ENCODE results near the gene VKORC1. TPM values are rescaled to one million over a fixed set of nuclear protein-coding genes. Genes with fewer than 3 reads are reported as not detected.
"Not testable (repeated sequence)": the region's sequence is repeated elsewhere in the genome, so short reads cannot be mapped to it uniquely, and the experiment has no call there.

The VKORC1 gene
- total RNA-seq, 1 donor from 2014 or later: 53.4 TPM

DNA sequence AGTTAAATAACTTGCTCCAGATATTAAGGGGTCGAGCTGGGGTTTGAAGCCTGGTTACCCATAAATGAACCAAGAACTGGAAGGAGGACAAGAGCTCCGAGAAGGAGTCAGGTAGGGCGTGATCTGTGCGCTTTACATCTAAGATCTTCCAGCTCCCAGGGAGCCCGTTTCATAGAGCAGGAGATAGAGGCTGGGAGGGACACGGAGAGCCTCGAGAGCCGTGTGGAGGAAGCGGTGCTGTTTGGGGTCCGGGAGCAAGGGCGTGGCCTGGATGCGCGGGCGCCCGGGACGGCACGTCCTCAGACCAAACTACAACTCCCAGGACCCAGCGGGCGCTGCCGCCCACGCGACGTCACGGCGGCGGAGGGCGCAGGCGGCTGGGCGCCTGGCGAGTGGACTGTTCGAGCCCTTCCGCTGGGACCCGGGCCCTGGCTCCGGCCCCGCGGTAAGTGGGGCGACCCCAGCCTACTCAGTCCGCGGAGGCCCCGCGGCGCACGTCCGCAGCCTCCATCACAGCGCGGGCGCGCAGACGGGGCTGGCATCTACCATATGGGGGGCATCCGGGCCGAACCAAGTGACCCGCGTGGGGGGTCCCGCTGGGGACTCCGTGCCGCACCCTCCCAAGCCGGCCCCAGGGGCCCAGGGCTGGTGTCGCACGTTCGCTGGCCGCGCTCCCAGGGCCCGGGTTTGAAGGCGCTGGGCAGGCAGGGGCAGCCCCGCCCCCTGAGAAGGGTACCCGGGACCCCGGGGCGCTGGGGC lies 13.6 kb upstream of the VKORC1 start, which contains the start of gene BCKDK:
Gene BCKDK (plus strand): TSS at position 352 of the 759 bp plus-strand sequence. CDS start 838 bp downstream, outside the sequence.
- intact Hi-C loops (cut with micrococcal nuclease): loop anchor here (2.0 kb wide), 1 partner anchor 35 kb away; no protein-coding TSS in a partner anchor

DNA sequence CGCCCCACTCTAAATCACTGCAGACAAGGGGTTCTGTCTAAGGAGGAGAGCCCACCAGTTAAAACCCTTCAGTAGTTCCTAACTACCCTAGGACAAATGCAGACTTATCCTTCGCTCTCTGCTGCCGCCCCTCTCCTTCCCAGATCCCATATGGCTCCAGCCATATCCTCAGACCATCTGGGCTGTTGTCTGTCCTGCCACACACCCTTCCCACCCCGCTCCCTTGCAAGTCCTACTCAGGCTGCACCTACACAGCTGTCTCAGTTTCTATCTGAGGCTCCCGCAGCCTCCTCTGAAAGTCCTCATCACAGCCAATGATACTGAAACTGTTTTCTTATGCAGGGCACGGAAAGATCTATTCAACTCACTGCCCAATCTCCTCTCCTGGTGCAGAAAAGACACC lies 12.9 kb upstream of the VKORC1 start:
- intact Hi-C loops (cut with micrococcal nuclease): no loop called here

DNA sequence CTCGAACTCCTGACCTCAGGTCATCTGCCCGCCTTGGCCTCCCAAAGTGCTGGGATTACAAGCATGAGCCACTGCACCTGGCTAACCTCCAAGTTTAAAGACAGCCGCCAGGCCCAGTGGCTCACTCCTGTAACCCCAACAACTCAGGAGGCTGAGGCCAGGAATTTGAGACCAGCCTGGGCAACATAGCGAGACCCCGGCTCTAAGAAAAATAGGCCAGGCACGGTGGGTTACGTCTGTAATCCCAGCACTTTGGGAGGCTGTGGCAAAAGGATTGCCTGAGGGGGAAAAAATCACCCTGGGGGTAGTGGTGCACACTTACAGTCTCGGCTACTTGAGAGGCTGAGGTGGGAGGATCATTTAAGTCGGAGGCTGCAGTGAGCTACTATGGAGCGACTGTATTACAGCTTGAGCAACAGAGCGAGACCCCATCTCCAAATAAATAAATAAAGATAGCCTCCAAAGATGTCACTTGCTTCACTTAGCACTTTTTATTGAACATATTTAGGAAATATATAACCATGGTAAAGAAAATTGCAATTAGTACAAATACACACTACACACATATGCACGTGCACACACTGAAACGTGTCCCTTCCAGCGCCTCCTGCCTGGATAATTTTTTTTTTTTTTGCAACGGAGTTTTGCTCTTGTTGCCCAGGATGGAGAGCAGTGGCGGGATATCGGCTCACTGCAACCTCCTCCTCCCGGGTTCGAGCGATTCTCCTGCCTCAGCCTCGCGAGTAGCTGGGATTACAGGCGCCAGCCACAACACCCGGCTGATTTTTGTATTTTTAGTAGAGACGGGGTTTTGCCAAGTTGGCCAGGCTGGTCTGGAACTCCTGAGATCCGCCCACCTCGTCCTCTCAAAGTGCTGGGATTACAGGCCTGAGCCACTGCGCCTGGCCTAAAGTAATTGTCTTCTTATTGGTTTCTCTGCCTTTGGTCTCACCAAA lies 12.2 kb upstream of the VKORC1 start:
- intact Hi-C loops (cut with micrococcal nuclease): no loop called here

DNA sequence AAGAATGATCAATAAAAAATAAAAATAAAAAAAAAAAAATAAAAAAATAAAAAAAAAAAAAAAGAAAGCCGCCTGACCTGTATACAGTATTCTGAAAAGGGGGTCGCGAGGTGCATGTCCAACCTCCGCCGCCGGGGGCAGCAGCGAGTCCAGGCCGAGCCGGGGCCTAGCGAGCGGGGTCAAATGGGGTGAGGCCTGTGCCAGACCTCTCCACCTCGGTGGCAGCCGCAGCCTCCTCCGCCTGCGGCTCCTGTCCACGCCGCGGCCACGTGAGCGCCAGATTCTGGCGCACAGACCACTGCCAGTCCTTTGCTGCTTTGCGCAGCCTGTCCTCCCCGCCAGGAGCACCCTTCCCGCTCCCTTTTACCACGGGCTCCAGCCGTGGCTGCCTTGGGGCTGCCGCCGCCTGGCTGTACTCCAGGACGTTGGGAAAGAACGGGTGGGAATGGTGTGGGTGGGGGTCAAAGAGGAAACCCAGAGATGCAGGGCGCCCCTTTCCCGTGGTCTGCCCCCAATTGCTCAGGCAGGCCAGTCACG lies 11.1 kb upstream of the VKORC1 start:
- intact Hi-C loops (cut with micrococcal nuclease): no loop called here

DNA sequence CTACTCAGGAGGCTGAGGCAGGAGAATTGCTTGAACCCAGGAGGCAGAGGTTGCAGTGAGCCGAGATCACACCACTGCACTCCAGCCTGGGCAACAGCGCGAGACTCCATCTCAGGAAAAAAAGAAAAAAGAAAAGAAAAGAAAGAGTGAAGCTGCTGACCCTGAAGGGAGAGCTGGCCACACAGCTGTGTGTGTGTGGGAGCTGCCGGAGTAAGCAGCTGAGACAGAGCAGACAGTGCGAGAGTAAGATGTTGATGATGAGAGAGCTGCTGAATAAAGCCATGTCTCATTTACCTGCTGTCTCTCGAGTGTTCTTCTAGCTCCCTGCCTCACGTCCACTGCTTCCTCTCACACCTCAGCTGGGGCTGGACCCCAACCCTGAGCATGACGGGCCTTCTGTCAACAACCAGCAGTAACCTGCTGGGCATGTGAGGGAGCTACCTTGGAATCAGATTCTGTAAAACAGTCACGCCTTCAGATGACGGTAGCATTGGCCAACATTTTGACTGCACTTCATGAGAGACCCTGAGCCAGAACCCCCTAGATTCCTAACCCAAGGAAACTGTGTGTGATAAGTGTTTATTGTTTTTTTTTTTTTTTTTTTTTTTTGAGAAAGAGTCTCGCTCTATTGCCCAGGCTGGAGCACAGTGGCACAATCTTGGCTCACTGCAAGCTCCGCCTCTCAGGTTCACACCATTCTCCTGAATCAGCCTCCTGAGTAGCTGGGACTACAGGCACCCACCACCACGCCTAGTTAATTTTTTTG lies 6.5 kb upstream of the VKORC1 start:
- intact Hi-C loops (cut with micrococcal nuclease): not testable (repeated sequence)

DNA sequence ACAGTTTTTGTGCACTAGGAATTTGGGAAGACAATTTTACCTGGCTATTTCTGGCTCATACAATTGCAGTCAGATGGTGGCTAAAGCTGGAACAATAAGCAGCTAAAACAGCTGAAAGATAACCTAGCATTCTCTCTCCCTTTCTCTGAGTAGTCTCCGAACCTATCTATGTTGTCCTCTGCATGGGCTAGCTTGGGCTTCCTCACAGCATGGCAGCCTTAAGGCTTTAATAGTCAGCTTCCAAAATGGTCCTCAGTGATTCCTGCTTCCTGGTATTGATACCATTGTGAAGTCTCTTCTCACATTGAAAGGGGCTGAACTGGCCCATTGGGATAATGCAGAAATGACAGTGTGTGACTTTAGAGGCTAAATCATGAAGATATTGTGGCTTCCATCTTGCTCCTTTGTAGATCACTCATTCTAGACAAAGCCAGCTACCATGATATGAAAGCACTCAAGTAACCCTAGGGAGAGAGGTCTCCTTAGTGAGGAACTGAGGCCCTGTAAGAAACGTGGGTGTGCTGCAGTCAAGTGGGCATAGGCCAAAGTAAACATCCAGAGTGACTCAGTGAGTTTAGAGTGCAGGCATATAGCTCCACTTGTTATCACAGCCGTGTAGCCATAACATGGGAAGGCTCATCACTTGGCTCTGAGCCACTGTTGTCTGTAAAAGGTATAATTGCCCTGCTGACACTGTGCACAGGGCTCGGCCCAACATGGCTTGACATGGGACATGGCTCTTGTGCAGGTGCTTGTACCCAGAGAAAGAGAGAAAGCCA lies 5.5 kb upstream of the VKORC1 start:
- intact Hi-C loops (cut with micrococcal nuclease): no loop called here

DNA sequence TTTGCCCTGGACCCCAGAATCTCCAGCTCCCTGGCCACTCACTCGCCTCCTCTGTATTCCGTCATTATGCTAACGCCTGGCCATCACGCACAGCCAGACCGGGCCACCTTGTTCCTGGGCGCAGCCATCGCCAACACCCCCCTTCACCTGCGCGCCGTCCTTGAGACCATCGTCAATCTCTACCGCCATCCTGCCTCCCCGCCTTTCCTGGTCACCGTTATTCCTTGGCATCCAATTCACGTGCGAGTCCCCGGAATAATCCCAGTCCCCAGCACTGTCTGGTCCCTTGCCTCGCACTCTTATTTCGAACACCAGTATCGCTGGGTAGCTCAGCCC lies 541 bp downstream of the VKORC1 start:
- intact Hi-C loops (cut with micrococcal nuclease): loop anchor here (1.0 kb wide), 7 partner anchors 20 to 172 kb away; partner anchors contain the start of genes FUS, HSD3B7, KAT8 and STX4

DNA sequence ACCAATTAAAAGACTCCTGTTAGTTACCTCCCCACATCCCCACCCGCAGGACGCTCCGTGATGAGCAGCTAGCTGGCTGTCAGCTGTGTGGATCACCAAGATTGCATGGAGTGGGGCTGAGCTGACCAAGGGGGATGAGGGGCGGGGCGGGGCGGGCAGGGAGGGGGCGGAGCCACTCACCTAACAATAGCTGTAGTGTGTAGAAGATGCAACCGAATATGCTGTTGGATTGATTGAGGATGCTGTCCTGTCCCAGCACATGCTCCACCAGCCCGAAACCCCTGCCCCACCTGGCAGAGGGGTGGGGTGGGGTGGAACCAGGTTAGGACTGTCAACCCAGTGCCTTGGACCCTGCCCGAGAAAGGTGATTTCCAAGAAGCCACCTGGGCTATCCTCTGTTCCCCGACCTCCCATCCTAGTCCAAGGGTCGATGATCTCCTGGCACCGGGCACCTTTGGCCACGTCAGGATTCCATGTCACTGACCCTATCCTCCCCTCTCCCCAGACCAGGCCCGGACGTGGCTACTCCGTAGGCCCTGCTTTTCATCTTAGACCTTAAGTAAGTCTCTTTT lies 1.4 kb downstream of the VKORC1 start:
- intact Hi-C loops (cut with micrococcal nuclease): no loop called here

DNA sequence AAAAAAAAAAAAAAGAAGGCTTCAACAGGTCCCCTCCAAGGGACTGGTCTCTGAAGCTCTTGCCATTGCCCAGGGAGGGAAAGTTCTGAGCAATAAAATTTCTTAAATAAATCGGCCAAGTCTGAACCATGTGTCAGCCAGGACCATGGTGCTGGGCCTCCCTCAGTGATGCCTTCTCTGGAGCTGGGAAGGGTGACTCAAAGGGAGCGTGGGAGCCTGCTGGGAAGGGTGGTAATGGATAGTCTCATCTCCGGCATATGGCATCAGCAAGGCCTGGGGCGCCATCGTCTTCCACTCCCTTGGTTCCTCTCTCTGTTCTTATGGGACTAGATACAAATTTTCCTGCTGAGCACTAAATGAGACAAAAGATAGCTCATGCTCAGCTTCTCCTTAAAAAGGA lies 2.3 kb downstream of the VKORC1 start:
- intact Hi-C loops (cut with micrococcal nuclease): no loop called here

DNA sequence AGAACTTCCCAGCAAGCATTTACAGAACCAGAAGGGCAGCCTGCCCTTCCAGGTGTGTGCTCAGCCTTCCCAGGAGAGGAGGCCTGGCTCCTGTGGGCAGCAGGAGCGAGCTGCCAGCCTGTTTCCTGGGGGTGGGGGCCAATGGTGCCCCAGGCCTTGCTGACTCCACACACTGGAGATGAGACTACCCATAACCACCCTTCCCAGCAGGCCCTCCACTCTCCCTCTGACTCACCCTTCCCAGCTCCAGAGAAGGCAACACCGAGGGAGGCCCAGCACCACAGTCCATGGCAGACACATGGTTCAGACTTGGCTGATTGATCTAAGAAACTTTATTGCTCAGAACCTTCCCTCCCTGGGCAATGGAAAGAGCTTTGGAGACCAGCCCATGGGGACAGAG lies 4.1 kb downstream of the VKORC1 start:
- intact Hi-C loops (cut with micrococcal nuclease): no loop called here

DNA sequence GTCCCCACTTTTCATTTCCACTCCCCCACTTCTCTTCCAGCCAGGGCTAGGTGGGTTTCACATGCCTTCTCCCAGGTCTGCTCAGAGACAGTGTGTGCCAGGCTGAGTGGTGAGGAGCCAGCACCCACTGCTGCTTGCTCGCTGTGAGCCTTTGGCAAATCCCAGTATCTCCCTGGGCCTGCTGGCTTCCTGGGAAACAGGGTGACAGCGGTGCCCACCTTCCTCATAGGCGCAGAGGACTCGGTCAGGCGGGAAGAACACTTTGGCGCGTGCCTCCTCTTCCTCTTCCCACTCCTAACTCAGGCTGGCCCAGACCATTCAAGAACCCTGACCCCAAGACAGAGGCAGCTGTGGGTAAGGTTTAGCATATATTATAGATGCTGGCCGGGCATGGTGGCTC lies 5.4 kb downstream of the VKORC1 start:
- intact Hi-C loops (cut with micrococcal nuclease): no loop called here

DNA sequence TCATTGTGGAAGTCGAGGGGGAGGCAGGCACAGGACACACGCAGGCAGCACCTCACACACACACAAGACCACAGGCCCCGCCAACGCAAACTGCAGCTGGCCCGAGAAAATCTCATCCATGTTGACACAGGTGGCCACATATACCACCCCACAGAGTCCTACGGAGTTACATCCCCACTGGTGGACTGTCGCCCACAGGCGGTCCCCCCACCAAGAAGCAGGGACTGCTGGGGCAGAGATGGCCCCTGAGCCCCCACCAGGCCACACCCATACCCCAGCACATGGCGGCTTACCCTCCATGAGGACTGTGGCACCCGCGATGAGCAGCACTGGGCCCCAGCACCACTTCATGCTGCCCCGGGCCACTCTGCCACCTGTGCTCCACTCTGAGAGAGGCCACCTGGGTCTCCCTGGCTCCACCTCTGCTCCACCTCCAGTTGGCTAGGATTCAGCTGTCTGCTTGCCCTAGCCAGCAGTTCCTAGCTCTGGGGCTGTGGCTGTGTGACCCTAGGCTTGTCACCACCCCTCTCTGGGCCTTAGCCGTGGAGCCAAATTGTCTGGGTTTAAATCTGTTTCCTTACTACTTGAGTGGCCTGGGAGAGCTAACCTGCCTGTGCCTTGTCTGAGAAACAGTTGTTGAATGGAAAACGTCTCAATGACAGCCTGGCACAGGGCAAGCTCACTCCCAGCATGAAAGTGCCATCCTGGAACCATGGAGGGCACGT lies 6.0 kb downstream of the VKORC1 start, which contains the start of gene PRSS53:
Gene PRSS53 (minus strand): TSS at position 485 of the 725 bp plus-strand sequence. CDS start 134 bp downstream, at position 351.
- intact Hi-C loops (cut with micrococcal nuclease): no loop called here

DNA sequence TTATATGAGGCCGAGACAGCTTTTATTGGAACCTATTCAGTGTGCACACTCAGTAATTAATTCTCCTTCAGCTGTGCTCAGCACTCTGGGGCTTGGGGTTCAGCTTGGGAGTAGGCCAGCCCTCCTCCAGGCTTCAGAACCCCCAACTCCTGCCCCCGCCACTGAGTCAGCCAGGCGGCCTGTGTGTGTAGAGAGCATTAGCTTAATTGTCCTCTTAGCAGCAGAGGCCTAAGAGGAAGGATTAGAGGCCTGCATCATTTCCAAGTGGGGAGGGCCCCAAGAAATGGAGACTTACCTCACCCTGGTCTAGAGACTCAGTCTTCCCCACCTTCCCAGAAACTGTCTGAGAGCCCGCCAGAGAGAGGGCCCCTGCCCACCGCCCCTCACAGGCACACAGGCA lies 6.6 kb downstream of the VKORC1 start:
- intact Hi-C loops (cut with micrococcal nuclease): no loop called here

DNA sequence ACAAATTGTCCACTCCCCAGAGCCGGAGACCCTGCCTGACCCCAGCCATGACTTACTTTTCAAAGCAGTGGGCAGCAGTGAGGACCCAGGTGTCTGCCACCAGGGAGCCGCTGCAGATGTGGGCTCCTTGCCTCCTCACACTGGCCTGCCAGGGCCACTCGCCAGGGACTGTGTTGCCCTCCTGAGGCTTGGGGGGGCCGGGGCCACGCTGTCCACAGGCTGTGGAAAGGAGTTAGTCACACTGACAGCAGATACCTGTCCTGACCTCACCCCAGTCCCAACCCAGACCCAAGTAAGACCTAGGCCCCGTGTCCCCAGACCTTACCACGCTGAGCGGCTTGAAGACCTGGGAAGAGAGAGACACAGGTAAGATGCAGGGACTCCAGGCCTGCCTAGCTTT lies 7.1 kb downstream of the VKORC1 start:
- intact Hi-C loops (cut with micrococcal nuclease): no loop called here

DNA sequence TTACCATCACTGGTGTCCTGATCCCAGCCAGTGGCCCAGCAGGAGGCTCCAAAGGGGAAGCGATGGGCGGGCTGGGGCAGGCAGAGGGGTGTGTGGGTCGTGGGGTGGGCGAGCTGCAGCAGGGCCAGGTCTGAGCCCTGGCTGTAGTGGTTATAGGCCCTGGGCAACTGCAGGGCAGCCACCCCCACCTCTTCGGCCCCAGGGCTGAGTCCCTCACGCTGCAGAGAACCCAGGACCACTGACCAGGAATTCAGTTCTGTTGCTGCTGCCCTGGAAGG lies 8.0 kb downstream of the VKORC1 start:
- intact Hi-C loops (cut with micrococcal nuclease): no loop called here

DNA sequence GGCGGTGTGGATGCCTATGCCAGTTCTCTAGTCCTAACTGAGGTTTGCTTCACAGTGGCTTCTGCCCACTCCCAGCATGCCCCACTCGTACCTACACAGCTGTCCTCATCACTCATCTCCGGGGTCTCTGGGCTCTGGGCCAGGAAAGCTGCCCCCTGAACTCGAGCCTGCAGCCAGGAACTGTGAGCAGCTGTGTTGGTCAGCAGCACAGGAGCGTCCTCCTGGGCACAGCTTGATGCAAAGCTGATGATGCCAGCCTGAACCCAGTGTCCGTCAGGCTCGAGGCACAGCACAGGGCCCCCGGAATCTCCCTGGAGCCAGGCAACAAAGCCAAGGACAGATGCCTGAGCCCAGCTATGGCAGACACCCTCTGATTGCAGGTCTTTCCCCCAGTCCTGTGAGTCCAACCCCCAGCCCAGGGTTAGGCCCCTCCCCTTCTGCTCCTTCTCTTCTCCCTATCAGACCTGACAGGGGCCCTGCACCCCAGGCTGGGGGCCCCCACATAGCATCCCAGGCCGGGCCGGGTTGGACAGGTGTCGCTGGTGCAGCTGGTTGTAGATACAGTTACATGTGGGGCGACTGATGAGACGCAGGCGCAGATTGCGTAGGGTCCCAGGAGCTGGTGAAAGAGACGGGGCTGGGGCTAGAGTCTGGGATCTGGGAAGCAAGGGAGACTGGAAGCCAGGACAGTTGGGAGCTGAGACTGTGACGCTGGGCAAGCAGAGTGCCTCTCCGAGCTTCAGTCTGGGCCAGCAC lies 8.5 kb downstream of the VKORC1 start:
- intact Hi-C loops (cut with micrococcal nuclease): no loop called here

DNA sequence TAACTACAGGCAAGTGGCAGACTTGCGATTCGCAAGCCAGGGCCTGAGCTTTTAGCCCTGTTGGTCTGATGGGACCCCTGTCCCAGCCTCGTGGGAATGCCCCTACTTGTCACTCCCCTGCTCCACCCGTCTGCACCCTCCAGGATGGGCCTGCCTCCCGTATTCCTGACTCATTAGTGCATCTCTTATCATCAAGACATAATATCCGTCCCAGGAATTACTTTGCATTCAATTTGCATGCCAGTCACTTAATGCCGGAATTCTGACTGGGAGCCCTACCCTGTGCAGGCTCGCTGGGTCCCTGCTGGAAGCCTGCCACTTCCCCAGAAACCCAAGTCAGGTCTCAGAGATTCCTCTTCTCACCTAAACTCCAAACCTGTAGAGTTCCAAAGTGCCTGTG lies 9.2 kb downstream of the VKORC1 start:
- intact Hi-C loops (cut with micrococcal nuclease): no loop called here

DNA sequence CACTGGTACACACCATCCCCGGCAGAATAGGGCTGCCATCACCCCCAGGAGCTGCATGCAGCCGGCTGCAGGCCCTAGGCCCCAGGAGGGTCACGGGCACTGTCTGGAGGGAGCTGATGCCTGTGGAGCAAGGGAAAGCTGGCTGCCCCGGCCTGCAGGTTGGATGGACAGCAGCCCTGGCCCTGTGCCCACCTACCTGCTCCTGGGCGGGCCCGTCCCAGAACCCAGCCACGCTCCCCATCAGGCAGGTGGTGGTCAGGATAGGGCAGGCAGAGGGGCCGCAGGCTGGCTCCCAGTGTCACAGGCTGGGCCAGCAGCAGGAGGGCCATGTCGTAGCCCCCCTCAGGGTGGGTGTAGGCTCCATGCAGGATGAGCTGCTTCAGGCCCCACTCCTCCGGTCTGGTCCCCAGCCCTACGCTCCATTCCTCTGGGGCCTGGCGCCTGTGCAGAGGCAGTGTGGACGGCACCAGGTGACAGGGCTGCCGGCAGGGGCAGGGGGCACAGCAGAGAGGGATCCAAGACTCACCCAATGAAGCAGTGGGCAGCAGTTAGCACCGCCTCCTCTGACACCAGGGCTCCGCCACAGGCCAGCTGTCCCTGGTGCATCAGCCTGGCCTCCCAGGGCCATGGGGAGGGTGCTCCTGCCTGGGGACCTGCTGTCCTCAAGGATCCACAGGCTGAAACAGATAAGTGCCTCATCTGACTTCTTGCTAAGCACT lies 9.9 kb downstream of the VKORC1 start:
- intact Hi-C loops (cut with micrococcal nuclease): no loop called here

Measured in T-helper 2 cell treated with Interferon-gamma antibody and Interleukin-4, amounts not matched to agents 100 ng/mL and 5 ng/mL, for 36 hours (primary cell).